HepG2 (cell line): Measurements from ENCODE around the gene NKPD1. TPM values are rescaled to one million over a fixed set of nuclear protein-coding genes. Genes with fewer than 3 reads are reported as not detected.

Experiments used
- E2F1 ChIP-seq: sonication (generic); formaldehyde crosslinking; IDR thresholded peaks from 2 replicates; pipeline ENCODE4 v1.5.0; 2020; ENCODE audit warnings: missing genetic modification reagents
- EEA1 ChIP-seq: sonication (generic); formaldehyde crosslinking; IDR thresholded peaks from 2 replicates; pipeline ENCODE4 v1.5.1; 2020; ENCODE audit warnings: mild to moderate bottlenecking, missing genetic modification reagents, borderline replicate concordance
- EZH2 ChIP-seq: conservative IDR thresholded peaks from 2 replicates; pipeline ENCODE4 v1.6.1; 2012; ENCODE audit warnings: mild to moderate bottlenecking, low read depth, low read length, moderate library complexity
- FOXC1 ChIP-seq: sonication (generic); formaldehyde crosslinking; IDR thresholded peaks from 2 replicates; pipeline ENCODE4 v1.8.0; 2022; ENCODE audit warnings: mild to moderate bottlenecking, missing genetic modification reagents, borderline replicate concordance
- HCFC1 ChIP-seq: fragments of 150-350 bp; IDR thresholded peaks from 2 replicates; pipeline ENCODE4 v1.6.1; 2014; ENCODE audit warnings: low read depth, low read length
- HIVEP1 ChIP-seq: sonication (generic); formaldehyde crosslinking; IDR thresholded peaks from 2 replicates; pipeline ENCODE4 v1.4.0; 2020; ENCODE audit warnings: mild to moderate bottlenecking, missing genetic modification reagents
- KAT8 ChIP-seq: IDR thresholded peaks from 2 replicates; pipeline ENCODE4 v1.6.1; 2016; ENCODE audit warnings: missing genetic modification reagents, missing compliant biosample characterization
- KDM2A ChIP-seq: sonication (generic); formaldehyde crosslinking; IDR thresholded peaks from 2 replicates; pipeline ENCODE4 v1.4.0; 2020; ENCODE audit warnings: low read depth, missing genetic modification reagents, borderline replicate concordance
- POLR2AphosphoS5 ChIP-seq: IDR thresholded peaks from 2 replicates; pipeline ENCODE4 v1.6.1; 2012; ENCODE audit warnings: low read depth, low read length
- PRDM15 ChIP-seq: sonication (generic); formaldehyde crosslinking; IDR thresholded peaks from 2 replicates; pipeline ENCODE4 v1.4.0; 2020; ENCODE audit warnings: missing genetic modification reagents
- RNF219 ChIP-seq: sonication (generic); formaldehyde crosslinking; IDR thresholded peaks from 2 replicates; pipeline ENCODE4 v1.5.0; 2020; ENCODE audit warnings: mild to moderate bottlenecking, missing genetic modification reagents
- SIN3A ChIP-seq: IDR thresholded peaks from 2 replicates; pipeline ENCODE4 v1.6.1; 2011; ENCODE audit warnings: low read depth, mild to moderate bottlenecking, control low read depth, low read length, borderline replicate concordance
- YEATS4 ChIP-seq: sonication (generic); formaldehyde crosslinking; IDR thresholded peaks from 2 replicates; pipeline ENCODE4 v1.4.0; 2020; ENCODE audit warnings: missing genetic modification reagents, borderline replicate concordance
- ZBTB34 ChIP-seq: sonication (generic); formaldehyde crosslinking; IDR thresholded peaks from 2 replicates; pipeline ENCODE4 v1.8.0; 2022; ENCODE audit warnings: mild to moderate bottlenecking, missing genetic modification reagents
- ZNF17 ChIP-seq: sonication (generic); formaldehyde crosslinking; IDR thresholded peaks from 2 replicates; pipeline ENCODE4 v1.5.0; 2020; ENCODE audit warnings: mild to moderate bottlenecking, missing genetic modification reagents
- ZNF567 ChIP-seq: sonication (generic); formaldehyde crosslinking; IDR thresholded peaks from 2 replicates; pipeline ENCODE4 v1.8.1; 2023; ENCODE audit warnings: mild to moderate bottlenecking, missing genetic modification reagents, borderline replicate concordance
- ZNF569 ChIP-seq: sonication (generic); formaldehyde crosslinking; IDR thresholded peaks from 2 replicates; pipeline ENCODE4 v1.5.0; 2020; ENCODE audit warnings: mild to moderate bottlenecking, missing genetic modification reagents, moderate library complexity, borderline replicate concordance
- ZNF580 ChIP-seq: IDR thresholded peaks from 2 replicates; pipeline ENCODE4 v1.6.1; 2016; ENCODE audit warnings: low read depth, borderline replicate concordance
- ZNF761 ChIP-seq: sonication (generic); formaldehyde crosslinking; conservative IDR thresholded peaks from 2 replicates; pipeline ENCODE4 v1.4.0; 2020; ENCODE audit warnings: mild to moderate bottlenecking, missing genetic modification reagents
- ZNF83 ChIP-seq: sonication (generic); formaldehyde crosslinking; IDR thresholded peaks from 2 replicates; pipeline ENCODE4 v1.4.0; 2020; ENCODE audit warnings: missing genetic modification reagents, mild to moderate bottlenecking, borderline replicate concordance
- ZNF841 ChIP-seq: sonication (generic); formaldehyde crosslinking; IDR thresholded peaks from 2 replicates; pipeline ENCODE4 v1.8.1; 2023; ENCODE audit warnings: missing genetic modification reagents, borderline replicate concordance
- polyA plus RNA-seq, 8 experiments: library from polyadenylated mRNA; depleted of rRNA in 3 of 8; stranded (reverse) in 7 of 8; unstranded in 1 of 8; fragments of >200 nt; fragmentation: Illumina TruSeq in 4 of 8; extraction: Trizol in 4 of 8; gene quantifications; 2 replicates each; pipeline versions ENCODE4 v1.2.1 to v1.2.3, GENCODE V29; 2011 to 2016; ENCODE audit warnings: low read depth in 4 of 8, missing spikeins in 1 of 8, mixed read lengths in 1 of 8; ENCODE audit not compliant: insufficient read depth in 1 of 8
- total RNA-seq, 5 experiments: library from RNA; depleted of rRNA; stranded (reverse); fragments of >200 nt; fragmentation: Illumina TruSeq; extraction: Trizol; gene quantifications; 2 replicates each; pipeline ENCODE4 v1.2.3, GENCODE V29; 2016; ENCODE audit warnings: low read depth in 1 of 5

Gene NKPD1
- total and polyA plus RNA-seq, 2 of the 13 experiments (the other 11 are each of a cell fraction or from before 2014, with no cell fraction given) = 0.03 TPM; not detected in 1

GRCh38 chr19:45178262-45179071 lies 17.7 kb upstream of the NKPD1 start, which contains the start of gene BLOC1S3 (continued):
- TF ChIP-seq ZBTB34 (CRISPR knock-in tag) (no peak), ZNF17 (CRISPR knock-in tag) (no peak), HIVEP1 (CRISPR knock-in tag) (no peak), PRDM15 (CRISPR knock-in tag) (peak; percentile 96), ZNF567 (CRISPR knock-in tag) (no peak), ZNF83 (CRISPR knock-in tag) (no peak), ZNF841 (CRISPR knock-in tag) (no peak), EZH2 (no peak), ZNF580 (CRISPR knock-in tag) (no peak), KAT8 (CRISPR knock-in tag) (peak; percentile 90), FOXC1 (CRISPR knock-in tag) (peak; percentile 68; the same call in 1 of the 2 replicates), RNF219 (CRISPR knock-in tag) (no peak), EEA1 (CRISPR knock-in tag) (no peak), POLR2AphosphoS5 (peak; percentile 76), YEATS4 (CRISPR knock-in tag) (no peak), SIN3A (peak; percentile 77), ZNF569 (no peak), KDM2A (CRISPR knock-in tag) (no peak; the same call in 1 of the 2 replicates), ZNF761 (CRISPR knock-in tag) (no peak), E2F1 (no peak), HCFC1 (peak; percentile 20; the same call in 1 of the 2 replicates)
